D721Med (cell line): Measurements from ENCODE around the gene PHF13.
"Not testable (repeated sequence)": the region's sequence is repeated elsewhere in the genome, so short reads cannot be mapped to it uniquely, and the experiment has no call there.

Experiments used
- DNase-seq: peaks from one replicate; pipeline ENCODE4 v3.0.0; 2011; ENCODE audit warnings: low spot score; ENCODE audit not compliant: insufficient read length
- FAIRE-seq: peaks from 2 replicates; lab custom pipeline; 2011; peaks lifted over from hg19 to GRCh38; lab: Jason Lieb, UNC
- TF ChIP-seq, protein P1 (sequence below): IDR thresholded peaks from 2 replicates; pipeline ENCODE4 v1.5.1; 2012; ENCODE audit warnings: mild to moderate bottlenecking, control low read depth; ENCODE audit not compliant: insufficient read depth; ENCODE audit errors: missing control alignments

PHF13 gene

GRCh38 chr1:6634371-6635052 lies 21.0 kb downstream of the PHF13 start:
- FAIRE-seq (no peak), DNase-seq (peak; percentile 55)
- TF ChIP-seq, protein P1, sequence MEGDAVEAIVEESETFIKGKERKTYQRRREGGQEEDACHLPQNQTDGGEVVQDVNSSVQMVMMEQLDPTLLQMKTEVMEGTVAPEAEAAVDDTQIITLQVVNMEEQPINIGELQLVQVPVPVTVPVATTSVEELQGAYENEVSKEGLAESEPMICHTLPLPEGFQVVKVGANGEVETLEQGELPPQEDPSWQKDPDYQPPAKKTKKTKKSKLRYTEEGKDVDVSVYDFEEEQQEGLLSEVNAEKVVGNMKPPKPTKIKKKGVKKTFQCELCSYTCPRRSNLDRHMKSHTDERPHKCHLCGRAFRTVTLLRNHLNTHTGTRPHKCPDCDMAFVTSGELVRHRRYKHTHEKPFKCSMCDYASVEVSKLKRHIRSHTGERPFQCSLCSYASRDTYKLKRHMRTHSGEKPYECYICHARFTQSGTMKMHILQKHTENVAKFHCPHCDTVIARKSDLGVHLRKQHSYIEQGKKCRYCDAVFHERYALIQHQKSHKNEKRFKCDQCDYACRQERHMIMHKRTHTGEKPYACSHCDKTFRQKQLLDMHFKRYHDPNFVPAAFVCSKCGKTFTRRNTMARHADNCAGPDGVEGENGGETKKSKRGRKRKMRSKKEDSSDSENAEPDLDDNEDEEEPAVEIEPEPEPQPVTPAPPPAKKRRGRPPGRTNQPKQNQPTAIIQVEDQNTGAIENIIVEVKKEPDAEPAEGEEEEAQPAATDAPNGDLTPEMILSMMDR = peak; percentile 29

GRCh38 chr1:6635161-6635909 lies 21.8 kb downstream of the PHF13 start:
- TF ChIP-seq, protein P1 = no peak
- DNase-seq = no peak
- FAIRE-seq = no peak

GRCh38 chr1:6635910-6636760 lies 22.6 kb downstream of the PHF13 start:
- TF ChIP-seq, protein P1 = no peak
- DNase-seq = no peak
- no peak for FAIRE-seq

- FAIRE-seq, DNase-seq: not testable (repeated sequence)
These were observed 23.2 kb downstream of the PHF13 start for GRCh38 chr1:6636778-6637177.

GRCh38 chr1:6637770-6638169 lies 24.2 kb downstream of the PHF13 start:
- TF ChIP-seq, protein P1 = no peak
- DNase-seq (no peak), FAIRE-seq (no peak)

GRCh38 chr1:6638226-6638625 lies 24.7 kb downstream of the PHF13 start:
- TF ChIP-seq, protein P1 = no peak
- FAIRE-seq = no peak
- no peak for DNase-seq

DNA sequence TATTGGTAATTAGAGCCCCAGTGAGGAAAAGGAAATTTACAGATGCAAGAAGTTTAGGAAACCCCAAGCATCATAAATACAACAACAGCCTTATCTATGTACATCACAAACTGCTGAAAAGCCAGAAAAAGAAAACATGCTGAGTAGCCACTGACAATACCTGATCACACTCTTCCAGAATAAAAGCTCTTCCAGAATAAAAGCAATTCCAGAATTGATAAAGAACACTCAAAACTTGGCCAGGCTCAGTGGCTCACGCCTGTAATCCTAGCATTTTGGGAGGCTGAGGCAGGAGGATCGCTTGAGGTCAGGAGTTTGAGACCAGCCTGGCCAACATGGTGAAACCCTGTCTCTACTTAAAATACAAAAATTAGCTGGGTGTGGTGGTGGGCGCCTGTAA lies 27.3 kb downstream of the PHF13 start:
- not testable (repeated sequence) for DNase-seq, FAIRE-seq

DNA sequence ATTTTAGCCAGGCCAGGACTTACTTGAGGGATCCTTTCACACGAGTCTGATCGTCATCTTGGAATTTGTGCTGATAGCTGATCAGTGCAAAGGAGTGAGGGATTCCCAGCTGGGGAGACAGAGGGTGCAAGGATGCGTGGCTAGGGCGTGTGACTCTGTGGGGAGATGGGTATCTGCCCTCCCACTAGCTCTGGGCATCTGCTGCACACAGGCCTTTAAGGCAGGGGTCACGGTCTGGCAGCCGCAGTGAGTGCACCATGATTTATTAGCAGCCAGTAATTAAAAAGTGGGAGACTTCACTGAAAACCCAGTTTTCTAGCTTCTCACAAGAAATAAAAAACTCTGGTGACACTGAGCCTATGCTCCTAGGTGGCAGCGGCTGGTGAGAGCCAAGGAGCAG lies 31.5 kb downstream of the PHF13 start:
- DNase-seq (no peak), FAIRE-seq (no peak)
- TF ChIP-seq, protein P1 = no peak
